Kidney (tissue), 14 donors: Measurements from ENCODE around the gene DKKL1. TPM values are rescaled to one million over a fixed set of nuclear protein-coding genes. Genes with fewer than 3 reads are reported as not detected.

Experiments used
- DNase-seq, 5 donors: peaks; one replicate each; pipeline ENCODE4 v3.0.0-alpha.2; 2013 to 2020
- FAIRE-seq: peaks from 2 replicates; lab custom pipeline; 2012; peaks lifted over from hg19 to GRCh38; lab: Jason Lieb, UNC
- H3K27ac ChIP-seq, 2 donors: one replicate each; pipeline ENCODE4 v1.7.0; 2013; ENCODE audit warnings: low read depth in 2 of 2, low read length in 2 of 2, inconsistent platforms in 1 of 2
- H3K27me3 ChIP-seq: one replicate; pipeline ENCODE4 v1.7.1; 2013; ENCODE audit warnings: low read length, inconsistent platforms; ENCODE audit not compliant: control insufficient read depth, insufficient read depth
- H3K36me3 ChIP-seq, 3 donors: one replicate each; pipeline versions ENCODE4 v1.7.0 to v1.7.1; 2013; ENCODE audit warnings: low read length in 3 of 3, control low read depth in 1 of 3, inconsistent platforms in 1 of 3; ENCODE audit not compliant: insufficient read depth in 3 of 3, control insufficient read depth in 2 of 3
- H3K4me1 ChIP-seq, 3 donors: one replicate each; pipeline versions ENCODE4 v1.7.0 to v1.7.1; 2013; ENCODE audit warnings: low read length in 3 of 3, inconsistent platforms in 1 of 3, low read depth in 1 of 3; ENCODE audit not compliant: control insufficient read depth in 2 of 3, insufficient read depth in 2 of 3
- H3K4me3 ChIP-seq, 3 donors: one replicate each; pipeline versions ENCODE4 v1.7.0 to v1.8.1; 2013; ENCODE audit warnings: low read length in 3 of 3, control low read depth in 1 of 3, inconsistent platforms in 1 of 3
- H3K9ac ChIP-seq, 3 donors: one replicate each; pipeline versions ENCODE4 v1.7.0 to v1.7.1; 2013; ENCODE audit warnings: low read length in 3 of 3, control low read depth in 1 of 3, inconsistent platforms in 1 of 3
- H3K9me3 ChIP-seq, 3 donors: one replicate each; pipeline versions ENCODE4 v1.7.0 to v1.7.1; 2013; ENCODE audit warnings: low read length in 3 of 3, control low read depth in 1 of 3, inconsistent platforms in 1 of 3; ENCODE audit not compliant: control insufficient read depth in 2 of 3, insufficient read depth in 1 of 3
- CTCF ChIP-seq: IDR thresholded peaks from 3 replicates; pipeline ENCODE4 v1.5.1; 2012; ENCODE audit warnings: mild to moderate bottlenecking, moderate library complexity, borderline replicate concordance; ENCODE audit not compliant: insufficient read depth; ENCODE audit errors: extremely low read depth
- intact Hi-C: fragments of 100-400 bp; cut with DNase I; formaldehyde crosslinking; loops from one replicate; pipeline ENCODE4 v1.11.1; 2022
- polyA plus RNA-seq: library from polyadenylated mRNA; stranded (reverse); fragments of 350-450 nt; fragmentation: Illumina TruSeq; extraction: RNeasy Lipid Tissue Mini Kit (QIAGEN cat#74804); gene quantifications from one replicate; pipeline ENCODE4 v1.2.3, GENCODE V29; 2014; ENCODE audit warnings: low read depth, low replicate concordance; ENCODE audit not compliant: insufficient read depth
- total RNA-seq: library from RNA; stranded (reverse); fragmentation: NEBNext Ultra II Directional; extraction: Animal tissue kit (Norgen Biotek cat#: 25700); gene quantifications from one replicate; pipeline ENCODE4 v1.2.1, GENCODE V29; 2021
- donor health status: control.
- donor health status: control.
- donor health status: control.
- donor health status: control.
- donor health status: control.
- donor health status: DM: yes; HTN: yes; CAD: no.
- donor health status: Normal renal cell carcinoma (clear cell type).

The DKKL1 gene
- total and polyA plus RNA-seq, 2 donors from 2014 or later, result 0.57 to 0.95 TPM

DNA sequence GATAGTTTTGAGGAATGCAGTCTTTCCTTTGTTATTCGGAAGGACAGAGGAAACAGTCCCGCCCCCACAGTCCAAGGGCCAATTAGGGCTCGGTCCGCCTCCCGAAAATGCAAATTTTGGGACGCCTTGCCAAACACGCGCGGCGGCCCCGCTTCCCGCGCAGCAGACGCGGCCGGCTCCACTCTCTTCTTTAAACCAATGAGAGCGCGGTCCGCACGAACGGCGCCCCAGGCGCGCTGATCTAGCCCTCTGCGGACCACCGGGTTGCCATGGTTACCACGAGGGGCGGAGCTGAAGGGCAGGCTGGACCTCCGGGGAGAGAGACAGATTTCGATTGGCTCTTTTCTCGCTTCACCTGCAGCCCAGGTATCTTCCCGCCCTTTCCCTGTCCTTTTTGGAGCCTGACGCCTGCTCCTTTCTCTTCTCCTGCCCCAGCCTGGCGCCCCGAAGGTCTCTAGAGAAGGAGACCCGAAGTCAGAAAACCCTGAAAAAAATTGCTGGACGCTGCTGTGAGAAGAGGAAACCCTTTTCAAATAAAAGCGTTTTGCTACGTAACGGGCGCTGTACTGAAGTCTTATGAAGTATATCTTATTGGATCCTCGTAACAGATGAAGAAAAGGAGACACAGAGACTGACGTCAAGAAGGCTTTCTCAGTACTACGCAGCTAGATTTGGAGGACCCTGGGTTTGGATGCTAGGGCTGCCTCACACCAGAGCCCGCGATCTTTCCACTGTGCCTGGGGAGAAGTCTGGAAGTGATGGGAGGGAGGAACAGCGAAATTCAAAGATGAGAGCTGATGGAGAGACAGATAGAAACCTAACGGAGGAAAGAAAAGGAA, 57.6 kb downstream of the DKKL1 start:
- peaks cover 50% of the 10 kb centered on the region for H3K27me3 ChIP-seq

GRCh38 chr19:49421878-49422202, 58.2 kb downstream of the DKKL1 start:
- Histone ChIP-seq H3K9ac (no peak overlapping the region), H3K4me3 (no peak overlapping the region), H3K9me3 (no peaks in the 10 kb centered on the region), H3K27me3 (peaks cover 56% of the 10 kb centered on the region), H3K27ac (no peak overlapping the region), H3K36me3 (no peaks in the 10 kb centered on the region), H3K4me1 (peaks cover 0 to 5% (median 0%) of the 10 kb centered on the region in 3 donors)
- no peak for TF ChIP-seq CTCF
- FAIRE-seq, result no peak
- intact Hi-C loops, result no loop called here
- no peak for DNase-seq

More for the DNA sequence above, 57.6 kb downstream of the DKKL1 start:
- Histone ChIP-seq H3K27ac (no peak overlapping the region), H3K36me3 (no peaks in the 10 kb centered on the region), H3K9ac (no peak overlapping the region), H3K4me3 (peak overlapping the region in 1 of 3 donors; percentile 20), H3K4me1 (peaks cover 0 to 5% (median 0%) of the 10 kb centered on the region in 3 donors), H3K9me3 (no peaks in the 10 kb centered on the region)
- DNase-seq, result peak; percentile 85 to 91 (median 87)
- intact Hi-C loops, result no loop called here
- TF ChIP-seq CTCF, result no peak
- no peak for FAIRE-seq

- intact Hi-C loops, result no loop called here
- Histone ChIP-seq H3K9me3 (no peaks in the 10 kb centered on the region), H3K36me3 (no peaks in the 10 kb centered on the region), H3K4me1 (peaks cover 0 to 5% (median 0%) of the 10 kb centered on the region in 3 donors), H3K4me3 (no peak overlapping the region), H3K9ac (no peak overlapping the region), H3K27ac (no peak overlapping the region), H3K27me3 (peaks cover 59% of the 10 kb centered on the region)
- FAIRE-seq (no peak), DNase-seq (peak in 1 of 5 donors; percentile 62)
- no peak for TF ChIP-seq CTCF
These were observed 58.9 kb downstream of the DKKL1 start for GRCh38 chr19:49422407-49423070.
